GM06990 (cell line): ENCODE results near the gene SPSB1.

Experiments used
- DNase-seq: peaks from one replicate; pipeline ENCODE4 v3.0.0-alpha.2; 2011; ENCODE audit not compliant: insufficient read length; ENCODE audit errors: extremely low read depth
- H3K27me3 ChIP-seq: replicated peaks from 2 replicates; pipeline ENCODE4 v1.6.0; 2011; ENCODE audit warnings: low read length; ENCODE audit not compliant: control insufficient read depth, insufficient read depth
- H3K36me3 ChIP-seq: 2 replicates; pipeline ENCODE4 v1.5.1; 2011; ENCODE audit warnings: low read length; ENCODE audit not compliant: control insufficient read depth, insufficient read depth
- H3K4me3 ChIP-seq: replicated peaks from 2 replicates; pipeline ENCODE4 v1.5.1; 2011; ENCODE audit warnings: low read depth, mild to moderate bottlenecking, control low read depth, low read length
- CTCF ChIP-seq: IDR thresholded peaks from 2 replicates; pipeline ENCODE4 v1.5.1; 2011; ENCODE audit warnings: low read length, control low read depth, mild to moderate bottlenecking, inconsistent platforms; ENCODE audit not compliant: insufficient read depth, poor library complexity, severe bottlenecking

Gene SPSB1

GRCh38 chr1:9340864-9341263 is 48.2 kb downstream of the SPSB1 start:
- H3K27me3 ChIP-seq: no peaks in the 10 kb centered on the region
- H3K36me3 ChIP-seq: no peaks in the 10 kb centered on the region
- DNase-seq: no peak
- H3K4me3 ChIP-seq: no peak overlapping the region
- no peak for TF ChIP-seq CTCF

DNA sequence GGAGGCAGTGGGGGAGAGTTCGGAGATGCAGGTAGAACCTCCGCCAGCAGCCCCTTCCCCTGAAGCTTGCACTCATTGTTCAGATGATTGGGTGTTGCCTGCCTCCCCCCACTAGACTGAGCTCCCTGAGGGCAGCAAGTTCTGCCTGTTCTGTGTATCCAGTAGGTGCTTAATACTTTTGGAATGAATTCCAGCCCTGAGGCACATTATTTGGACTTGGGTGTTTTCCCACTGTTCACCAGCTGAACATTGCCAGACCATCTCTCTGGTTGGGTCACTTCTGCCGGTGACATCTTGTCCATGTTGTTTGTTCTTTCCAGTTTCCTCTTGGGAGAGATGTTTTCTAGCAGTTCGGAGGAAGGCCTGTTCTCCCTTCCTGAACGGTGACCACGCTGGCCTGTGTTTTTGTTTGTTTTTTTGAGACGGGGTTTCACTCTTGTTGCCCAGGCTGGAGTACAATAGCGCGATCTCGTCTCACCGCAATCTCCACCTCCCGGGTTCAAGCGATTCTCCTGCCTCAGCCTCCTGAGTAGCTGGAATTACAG is 48.7 kb downstream of the SPSB1 start:
- Histone ChIP-seq H3K36me3 (no peaks in the 10 kb centered on the region), H3K4me3 (no peak overlapping the region), H3K27me3 (no peaks in the 10 kb centered on the region)
- DNase-seq: no peak
- no peak for TF ChIP-seq CTCF

DNA sequence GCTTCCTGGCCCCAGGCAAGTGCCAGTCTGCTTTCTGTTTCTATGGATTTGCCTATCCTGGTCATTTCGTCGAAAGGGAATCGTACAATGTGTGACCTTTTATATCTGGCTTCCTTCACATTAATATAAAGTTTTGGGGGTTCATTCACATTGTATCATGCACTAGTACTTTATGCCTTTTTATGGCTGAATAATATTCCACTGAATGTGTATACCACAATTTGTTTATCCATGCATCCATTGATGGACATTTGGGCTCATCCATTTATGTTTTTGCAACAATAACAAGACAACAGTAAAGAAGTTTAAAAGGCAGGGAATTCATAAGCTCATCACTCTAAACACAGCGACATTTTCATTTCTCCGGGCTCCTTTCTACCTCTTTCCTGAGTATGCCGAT is 50.6 kb downstream of the SPSB1 start:
- H3K27me3 ChIP-seq: no peaks in the 10 kb centered on the region
- TF ChIP-seq CTCF: no peak
- no peaks in the 10 kb centered on the region for H3K36me3 ChIP-seq
- no peak overlapping the region for H3K4me3 ChIP-seq
- no peak for DNase-seq

DNA sequence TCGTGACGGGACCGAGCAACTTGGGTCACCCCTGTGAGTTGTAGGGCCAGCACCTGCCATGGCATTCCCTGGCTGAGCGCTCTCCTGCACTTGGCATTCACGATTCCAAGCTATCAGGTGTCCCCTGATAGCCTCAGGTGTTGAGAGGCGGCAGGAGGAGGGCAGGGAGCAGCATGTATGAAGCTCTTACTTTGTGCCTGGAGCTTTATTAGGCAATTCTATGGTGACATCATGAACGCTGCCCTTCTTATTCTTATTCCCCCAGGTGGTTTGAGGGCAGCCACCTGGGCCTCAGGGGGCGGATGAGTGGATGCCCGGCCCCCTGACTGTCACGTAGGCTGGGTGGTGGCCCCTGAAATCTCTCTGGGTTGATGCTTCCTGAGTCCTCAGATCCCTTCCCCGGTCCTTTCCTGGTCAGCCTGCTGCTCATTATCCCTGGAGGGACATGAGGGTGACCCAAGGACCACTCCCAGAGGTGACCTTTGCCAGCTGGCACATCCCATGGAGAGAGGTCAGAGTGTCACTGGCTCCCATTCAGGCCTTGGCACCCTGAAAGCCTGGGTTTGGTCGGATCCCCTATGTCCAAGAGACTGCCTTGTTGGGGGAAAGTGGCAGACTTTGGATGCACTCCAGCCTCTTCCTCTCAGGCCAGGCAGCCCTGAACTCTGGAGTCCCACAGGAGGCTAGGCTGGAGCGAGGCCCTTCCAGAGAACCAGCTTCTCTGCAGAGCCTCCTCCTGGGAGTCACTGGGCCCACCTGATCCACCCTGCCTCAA is 51.9 kb downstream of the SPSB1 start:
- H3K36me3 ChIP-seq: no peaks in the 10 kb centered on the region

GRCh38 chr1:9345471-9345870 is 52.8 kb downstream of the SPSB1 start:
- Histone ChIP-seq H3K4me3 (no peak overlapping the region), H3K36me3 (no peaks in the 10 kb centered on the region), H3K27me3 (no peaks in the 10 kb centered on the region)
- no peak for DNase-seq
- TF ChIP-seq CTCF: no peak

More for the DNA sequence above, 51.9 kb downstream of the SPSB1 start:
- no peak for DNase-seq
- Histone ChIP-seq H3K4me3 (no peak overlapping the region), H3K27me3 (no peaks in the 10 kb centered on the region)
- no peak for TF ChIP-seq CTCF
